IgD-negative memory B cell (primary cell): ENCODE data around the gene MECP2. TPM values are rescaled to one million over a fixed set of nuclear protein-coding genes. Genes with fewer than 3 reads are reported as not detected.

Source experiments
- H3K27ac Mint-ChIP-seq, 3 donors: one replicate each; pipeline ENCODE4 v1.8.0; 2020 to 2022; ENCODE audit warnings: mild to moderate bottlenecking in 3 of 3, mixed read lengths in 3 of 3, moderate library complexity in 1 of 3
- H3K27me3 Mint-ChIP-seq: one replicate; pipeline ENCODE4 v1.8.0; 2021; ENCODE audit warnings: mixed read lengths
- H3K36me3 Mint-ChIP-seq: one replicate; pipeline ENCODE4 v1.8.0; 2020; ENCODE audit warnings: mild to moderate bottlenecking, mixed read lengths
- H3K4me1 Mint-ChIP-seq, 3 donors: one replicate each; pipeline ENCODE4 v1.8.0; 2020 to 2022; ENCODE audit warnings: mixed read lengths in 3 of 3, mild to moderate bottlenecking in 1 of 3
- H3K4me3 Mint-ChIP-seq, 4 donors: one replicate each; pipeline ENCODE4 v1.8.0; 2020 to 2022; ENCODE audit warnings: mild to moderate bottlenecking in 4 of 4, mixed read lengths in 4 of 4, moderate library complexity in 3 of 4
- H3K9me3 Mint-ChIP-seq, 3 donors: one replicate each; pipeline ENCODE4 v1.8.0; 2020 to 2021; ENCODE audit warnings: mixed read lengths in 3 of 3, mild to moderate bottlenecking in 1 of 3
- polyA plus RNA-seq: library from polyadenylated mRNA; unstranded; fragments of 300-500 nt; fragmentation: Illumina TruSeq; gene quantifications from one replicate; pipeline ENCODE4 v1.2.3, GENCODE V29; 2021

MECP2 gene
- polyA plus RNA-seq, 1 donor from 2014 or later = 20.0 TPM

DNA sequence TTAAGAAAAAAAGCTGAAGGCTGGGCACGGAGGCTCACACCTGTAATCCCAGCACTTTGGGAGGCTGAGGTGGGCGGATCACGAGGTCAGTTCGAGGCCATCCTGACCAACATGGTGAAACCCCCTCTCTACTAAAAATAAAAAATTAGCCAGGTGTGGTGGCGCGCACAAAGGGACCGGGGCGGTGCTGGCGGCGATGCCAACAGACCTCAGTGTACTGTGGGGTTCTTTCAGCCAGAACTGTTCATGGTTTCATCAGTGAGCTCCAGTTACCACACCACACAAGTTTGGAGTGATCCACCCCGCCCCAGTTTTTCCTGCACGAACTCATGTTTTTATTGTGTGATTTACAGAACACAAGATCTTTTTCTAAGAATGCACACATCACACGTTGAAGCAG, 56.7 kb downstream of the MECP2 start:
- peak overlapping the region in 1 of 4 donors; percentile 8 for H3K4me3 Mint-ChIP-seq
- no peaks in the 10 kb centered on the region for H3K9me3 Mint-ChIP-seq
- H3K36me3 Mint-ChIP-seq = no peaks in the 10 kb centered on the region
- peaks cover 0 to 19% (median 13%) of the 10 kb centered on the region in 3 donors for H3K4me1 Mint-ChIP-seq
- H3K27ac Mint-ChIP-seq = peak overlapping the region in 1 of 3 donors; percentile 32
- H3K27me3 Mint-ChIP-seq = no peaks in the 10 kb centered on the region

DNA sequence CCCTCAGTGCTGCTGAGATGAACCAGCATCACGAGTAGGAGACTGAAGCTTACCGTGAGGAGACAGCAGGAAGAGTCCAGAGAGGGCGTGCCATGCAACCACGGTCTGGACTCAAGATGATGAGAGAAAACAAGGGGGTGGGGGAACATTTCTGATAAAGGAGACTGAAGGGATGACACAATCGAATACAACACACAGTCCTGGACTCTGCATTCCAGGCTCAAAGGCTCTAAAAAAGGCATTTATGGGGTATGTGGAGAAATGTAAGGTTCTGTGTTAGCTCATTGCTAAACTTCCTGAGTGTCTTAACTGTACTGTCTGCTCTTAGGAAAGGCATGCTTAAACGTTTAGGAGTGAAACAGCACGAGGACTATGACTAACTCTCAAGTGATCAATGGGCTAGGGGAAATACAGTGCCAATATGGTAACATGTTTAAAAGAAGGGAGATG, 57.2 kb downstream of the MECP2 start:
- H3K4me1 Mint-ChIP-seq = peaks cover 0 to 19% (median 13%) of the 10 kb centered on the region in 3 donors
- H3K27ac Mint-ChIP-seq = peak overlapping the region in 1 of 3 donors; percentile 24
- no peak overlapping the region for H3K4me3 Mint-ChIP-seq
- H3K9me3 Mint-ChIP-seq = no peaks in the 10 kb centered on the region
- H3K36me3 Mint-ChIP-seq = no peaks in the 10 kb centered on the region
- H3K27me3 Mint-ChIP-seq = no peaks in the 10 kb centered on the region

DNA sequence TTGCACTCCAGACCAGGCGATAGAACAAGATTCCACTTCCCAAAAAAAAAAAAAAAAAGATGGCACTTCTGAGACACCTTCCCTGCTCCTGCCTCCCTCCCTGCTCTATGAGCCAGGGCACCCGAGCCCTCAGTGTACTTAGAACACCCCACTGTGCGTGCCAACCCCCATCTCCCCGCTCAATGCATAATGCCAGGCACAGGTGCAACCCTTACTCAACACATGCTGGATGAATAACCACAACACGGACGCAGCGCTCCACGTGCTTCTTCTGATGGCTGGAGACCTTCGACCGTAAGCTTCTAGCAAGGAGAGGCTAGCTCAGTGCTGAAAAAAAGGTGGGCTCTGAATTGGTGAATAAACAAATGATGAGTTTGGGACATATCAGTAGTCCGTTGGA, 57.9 kb downstream of the MECP2 start:
- Mint-ChIP-seq H3K4me1 (peaks cover 0 to 19% (median 13%) of the 10 kb centered on the region in 3 donors), H3K4me3 (no peak overlapping the region), H3K27ac (peak overlapping the region in 1 of 3 donors; percentile 20), H3K9me3 (no peaks in the 10 kb centered on the region), H3K27me3 (no peaks in the 10 kb centered on the region), H3K36me3 (no peaks in the 10 kb centered on the region)

DNA sequence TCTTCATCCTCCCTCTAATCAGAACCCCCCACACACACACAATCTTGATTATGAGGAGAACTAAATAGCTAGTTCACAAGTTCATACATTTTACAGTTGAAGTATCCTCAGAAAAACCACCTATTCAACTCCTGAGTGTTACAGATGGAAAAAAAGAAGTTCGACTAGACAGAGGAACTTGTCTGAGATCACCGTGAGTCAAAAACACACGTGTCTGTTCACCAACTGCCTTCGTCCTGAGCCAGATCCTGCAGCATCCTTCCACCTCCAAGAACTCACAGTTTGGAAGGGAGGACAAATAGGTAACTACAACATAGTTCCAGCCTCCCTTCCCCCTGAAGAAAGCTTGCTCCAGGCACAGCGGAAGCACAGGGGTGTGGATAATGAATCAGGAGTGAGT, 58.9 kb downstream of the MECP2 start:
- peaks cover 0 to 19% (median 15%) of the 10 kb centered on the region in 3 donors for H3K4me1 Mint-ChIP-seq
- H3K9me3 Mint-ChIP-seq = no peaks in the 10 kb centered on the region
- peak overlapping the region in 1 of 3 donors; percentile 31 for H3K27ac Mint-ChIP-seq
- H3K27me3 Mint-ChIP-seq = no peaks in the 10 kb centered on the region
- peak overlapping the region in 1 of 4 donors; percentile 17 for H3K4me3 Mint-ChIP-seq
- H3K36me3 Mint-ChIP-seq = no peaks in the 10 kb centered on the region

DNA sequence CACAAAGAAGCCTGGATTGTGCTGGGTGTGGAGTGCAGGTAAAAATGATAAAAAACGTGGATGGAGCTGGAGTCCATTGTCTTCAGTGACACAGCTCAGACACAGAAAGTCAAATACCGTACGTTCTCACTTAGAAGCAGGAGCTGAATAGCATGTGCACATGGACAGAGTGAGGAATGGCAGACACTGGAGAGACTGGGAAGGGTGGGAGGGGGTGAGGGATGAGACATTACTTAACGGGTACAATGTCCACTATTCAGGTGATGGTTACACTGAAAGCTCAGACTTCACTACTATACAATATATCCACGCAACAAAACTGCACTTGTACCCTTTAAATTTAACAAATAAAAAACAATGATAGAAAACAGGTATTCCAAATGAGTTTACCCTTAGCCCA, 59.8 kb downstream of the MECP2 start:
- Mint-ChIP-seq H3K4me3 (peak overlapping the region in 1 of 4 donors; percentile 12), H3K27ac (no peak overlapping the region), H3K4me1 (peaks cover 0 to 19% (median 15%) of the 10 kb centered on the region in 3 donors), H3K27me3 (no peaks in the 10 kb centered on the region), H3K9me3 (no peaks in the 10 kb centered on the region), H3K36me3 (no peaks in the 10 kb centered on the region)

DNA sequence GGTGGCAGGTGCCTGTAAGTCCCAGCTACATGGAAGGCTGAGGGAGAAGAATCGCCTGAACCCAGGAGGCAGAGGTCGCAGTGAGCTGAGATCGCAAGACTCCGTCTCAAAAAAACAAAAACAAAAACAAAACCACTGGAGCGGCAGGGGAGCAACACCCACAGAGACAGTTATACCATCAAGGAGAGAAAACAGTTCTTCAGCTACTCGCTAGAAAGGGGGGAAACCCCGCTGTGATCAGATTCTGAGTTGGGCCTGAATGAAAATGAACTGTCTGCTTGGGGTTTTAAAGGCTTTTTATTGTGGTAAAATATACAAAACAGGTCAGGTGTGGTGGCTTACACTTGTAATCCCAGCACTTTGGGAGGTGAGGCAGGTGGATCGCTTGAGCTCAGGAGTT, 61.0 kb downstream of the MECP2 start:
- Mint-ChIP-seq H3K27me3 (no peaks in the 10 kb centered on the region), H3K27ac (peak overlapping the region in 1 of 3 donors; percentile 95), H3K36me3 (no peaks in the 10 kb centered on the region), H3K4me3 (no peak overlapping the region), H3K4me1 (peaks cover 0 to 17% (median 15%) of the 10 kb centered on the region in 3 donors), H3K9me3 (no peaks in the 10 kb centered on the region)

DNA sequence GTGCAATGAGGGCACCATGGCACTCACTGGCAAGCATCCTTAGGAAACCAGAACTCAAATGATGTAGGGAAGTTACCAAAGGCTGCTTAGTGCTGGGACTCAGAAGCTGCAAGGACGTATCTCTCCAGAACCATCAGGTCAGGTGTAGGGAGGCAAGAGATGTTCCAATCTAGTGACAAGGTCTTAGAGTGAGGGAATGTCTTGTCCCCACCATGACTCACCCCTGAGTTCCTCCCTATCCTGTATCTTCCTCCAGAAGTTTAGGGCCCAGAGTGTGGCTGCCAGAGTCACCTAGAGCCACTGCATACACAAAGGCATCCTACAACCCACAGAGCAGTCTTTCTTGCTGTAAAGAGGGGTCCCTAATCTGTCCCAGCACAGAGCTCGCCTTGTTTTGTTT, 63.7 kb downstream of the MECP2 start:
- Mint-ChIP-seq H3K9me3 (no peaks in the 10 kb centered on the region), H3K36me3 (peaks cover 2% of the 10 kb centered on the region), H3K27me3 (peaks cover under 1% of the 10 kb centered on the region), H3K27ac (no peak overlapping the region), H3K4me3 (no peak overlapping the region), H3K4me1 (peaks cover 0 to 11% (median 5%) of the 10 kb centered on the region in 3 donors)

DNA sequence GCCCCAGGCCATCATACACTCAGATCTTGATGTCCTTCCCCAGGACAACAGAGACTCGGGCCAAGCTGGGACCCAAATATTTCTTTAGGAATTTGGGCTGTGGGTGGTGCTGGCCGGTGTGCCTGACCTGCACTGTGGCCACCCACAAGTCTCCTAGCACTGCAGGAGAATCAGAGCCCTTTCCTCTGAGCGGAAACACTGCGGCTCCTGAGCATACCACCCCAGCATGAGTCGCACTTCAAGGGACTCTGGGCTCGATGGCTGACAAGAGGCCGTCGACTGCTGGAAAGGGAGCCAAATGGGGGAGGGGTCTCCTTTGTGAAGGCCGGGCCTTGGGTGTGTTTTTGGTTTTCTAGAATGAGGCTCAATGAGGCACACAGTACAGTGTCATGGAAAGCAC, 64.9 kb downstream of the MECP2 start:
- no peak overlapping the region for H3K27ac Mint-ChIP-seq
- peaks cover 0 to 8% (median 6%) of the 10 kb centered on the region in 3 donors for H3K4me1 Mint-ChIP-seq
- H3K27me3 Mint-ChIP-seq = peaks cover 2% of the 10 kb centered on the region
- peaks cover 2% of the 10 kb centered on the region for H3K36me3 Mint-ChIP-seq
- no peak overlapping the region for H3K4me3 Mint-ChIP-seq
- H3K9me3 Mint-ChIP-seq = no peaks in the 10 kb centered on the region

DNA sequence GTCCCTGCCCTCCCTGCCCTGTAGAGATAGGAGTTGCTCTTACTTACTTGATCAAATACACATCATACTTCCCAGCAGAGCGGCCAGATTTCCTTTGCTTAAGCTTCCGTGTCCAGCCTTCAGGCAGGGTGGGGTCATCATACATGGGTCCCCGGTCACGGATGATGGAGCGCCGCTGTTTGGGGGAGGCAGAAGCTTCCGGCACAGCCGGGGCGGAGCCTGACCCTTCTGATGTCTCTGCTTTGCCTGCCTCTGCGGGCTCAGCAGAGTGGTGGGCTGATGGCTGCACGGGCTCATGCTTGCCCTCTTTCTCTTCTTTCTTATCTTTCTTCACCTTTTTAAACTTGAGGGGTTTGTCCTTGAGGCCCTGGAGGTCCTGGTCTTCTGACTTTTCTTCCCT, 65.4 kb downstream of the MECP2 start:
- peak overlapping the region in 2 of 3 donors; percentile 50 to 78 for H3K27ac Mint-ChIP-seq

DNA sequence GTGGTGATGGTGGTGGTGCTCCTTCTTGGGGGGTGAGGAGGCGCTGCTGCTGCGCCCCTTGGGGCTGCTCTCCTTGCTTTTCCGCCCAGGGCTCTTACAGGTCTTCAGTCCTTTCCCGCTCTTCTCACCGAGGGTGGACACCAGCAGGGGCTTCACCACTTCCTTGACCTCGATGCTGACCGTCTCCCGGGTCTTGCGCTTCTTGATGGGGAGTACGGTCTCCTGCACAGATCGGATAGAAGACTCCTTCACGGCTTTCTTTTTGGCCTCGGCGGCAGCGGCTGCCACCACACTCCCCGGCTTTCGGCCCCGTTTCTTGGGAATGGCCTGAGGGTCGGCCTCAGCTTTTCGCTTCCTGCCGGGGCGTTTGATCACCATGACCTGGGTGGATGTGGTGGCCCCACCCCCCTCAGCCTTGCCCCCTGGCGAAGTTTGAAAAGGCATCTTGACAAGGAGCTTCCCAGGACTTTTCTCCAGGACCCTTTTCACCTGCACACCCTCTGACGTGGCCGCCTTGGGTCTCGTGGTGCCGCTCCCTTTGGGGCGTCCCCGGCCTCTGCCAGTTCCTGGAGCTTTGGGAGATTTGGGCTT, 66.7 kb downstream of the MECP2 start:
- Mint-ChIP-seq H3K36me3 (peaks cover 2% of the 10 kb centered on the region), H3K27ac (no peak overlapping the region), H3K4me1 (peaks cover 0 to 2% (median 2%) of the 10 kb centered on the region in 3 donors), H3K4me3 (no peak overlapping the region), H3K27me3 (peaks cover 2% of the 10 kb centered on the region), H3K9me3 (no peaks in the 10 kb centered on the region)

More for the DNA sequence above, 65.4 kb downstream of the MECP2 start:
- no peaks in the 10 kb centered on the region for H3K9me3 Mint-ChIP-seq
- H3K4me1 Mint-ChIP-seq = peaks cover 0 to 8% (median 6%) of the 10 kb centered on the region in 3 donors
- H3K4me3 Mint-ChIP-seq = no peak overlapping the region
- H3K36me3 Mint-ChIP-seq = peaks cover 2% of the 10 kb centered on the region
- H3K27me3 Mint-ChIP-seq = peaks cover 2% of the 10 kb centered on the region

DNA sequence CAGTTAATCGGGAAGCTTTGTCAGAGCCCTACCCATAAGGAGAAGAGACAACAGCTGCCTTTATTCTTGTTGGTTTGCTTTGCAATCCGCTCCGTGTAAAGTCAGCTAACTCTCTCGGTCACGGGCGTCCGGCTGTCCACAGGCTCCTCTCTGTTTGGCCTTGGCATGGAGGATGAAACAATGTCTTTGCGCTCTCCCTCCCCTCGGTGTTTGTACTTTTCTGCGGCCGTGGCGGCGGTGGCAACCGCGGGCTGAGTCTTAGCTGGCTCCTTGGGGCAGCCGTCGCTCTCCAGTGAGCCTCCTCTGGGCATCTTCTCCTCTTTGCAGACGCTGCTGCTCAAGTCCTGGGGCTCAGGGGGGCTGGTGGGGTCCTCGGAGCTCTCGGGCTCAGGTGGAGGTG, 67.3 kb downstream of the MECP2 start:
- H3K4me1 Mint-ChIP-seq = peaks cover 0 to 2% (median 2%) of the 10 kb centered on the region in 3 donors
- no peak overlapping the region for H3K4me3 Mint-ChIP-seq
- peaks cover 2% of the 10 kb centered on the region for H3K36me3 Mint-ChIP-seq
- no peaks in the 10 kb centered on the region for H3K9me3 Mint-ChIP-seq
- peaks cover 2% of the 10 kb centered on the region for H3K27me3 Mint-ChIP-seq
- no peak overlapping the region for H3K27ac Mint-ChIP-seq

DNA sequence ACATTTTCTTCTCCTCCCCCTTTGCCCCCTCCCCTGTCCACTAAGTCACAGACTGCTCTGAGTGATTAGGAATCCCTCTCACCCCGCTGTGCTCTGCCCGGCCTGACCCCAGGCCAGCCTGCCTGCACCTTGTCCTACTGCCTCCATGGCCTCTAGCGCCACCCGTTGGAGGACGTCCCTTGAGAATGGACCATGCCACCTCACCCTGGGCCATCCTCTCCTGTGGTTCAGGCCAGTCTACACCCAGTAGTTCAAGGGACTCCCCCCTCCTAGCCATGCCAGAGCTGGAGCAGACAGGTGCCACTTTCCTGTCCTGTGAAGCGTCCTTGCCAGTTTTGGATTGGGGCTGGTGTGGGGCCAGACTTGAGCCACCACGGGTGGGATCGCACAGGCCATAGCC, 68.1 kb downstream of the MECP2 start:
- Mint-ChIP-seq H3K4me3 (peak overlapping the region in 1 of 4 donors; percentile 1), H3K9me3 (no peaks in the 10 kb centered on the region), H3K27ac (peak overlapping the region in 1 of 3 donors; percentile 27), H3K4me1 (peaks cover 0 to 2% (median 2%) of the 10 kb centered on the region in 3 donors), H3K36me3 (peaks cover 2% of the 10 kb centered on the region), H3K27me3 (peaks cover 4% of the 10 kb centered on the region)

DNA sequence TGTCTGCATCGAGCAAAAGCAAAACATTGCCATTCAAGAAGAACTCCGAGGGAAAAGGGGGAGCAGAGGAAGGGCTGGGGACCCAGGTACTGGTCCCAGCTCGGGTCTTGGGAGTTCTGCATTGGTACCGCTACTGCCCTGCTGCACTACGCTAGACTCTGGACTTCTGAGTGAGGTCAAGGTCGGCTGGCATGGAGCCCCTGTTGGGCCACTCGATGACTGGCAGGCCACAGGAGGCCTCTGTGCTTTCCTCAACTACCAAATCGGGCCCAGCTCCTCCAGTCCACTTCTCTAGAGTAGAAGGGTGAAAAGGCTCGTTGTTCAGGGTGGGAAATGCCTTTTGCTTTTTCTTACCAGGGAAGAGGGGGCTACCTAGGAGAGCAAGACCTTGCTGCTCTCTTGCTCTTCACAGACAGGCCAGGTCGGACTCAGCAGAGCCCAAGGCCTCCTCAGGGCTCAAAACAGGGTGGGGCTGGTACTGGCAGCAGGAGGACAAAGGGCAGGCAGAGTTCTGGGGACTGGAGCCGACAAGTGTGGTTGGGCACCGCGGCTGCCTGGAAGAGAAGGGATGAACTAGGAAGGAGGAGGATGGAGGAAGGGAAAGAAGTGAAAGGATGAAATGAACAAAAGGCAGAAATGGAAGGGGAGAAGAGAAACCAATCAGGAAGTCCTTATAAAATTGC, 68.9 kb downstream of the MECP2 start:
- Mint-ChIP-seq H3K27ac (no peak overlapping the region), H3K4me3 (no peak overlapping the region), H3K27me3 (peaks cover 4% of the 10 kb centered on the region), H3K4me1 (peaks cover 0 to 2% (median 0%) of the 10 kb centered on the region in 3 donors), H3K36me3 (peaks cover 2% of the 10 kb centered on the region), H3K9me3 (no peaks in the 10 kb centered on the region)

DNA sequence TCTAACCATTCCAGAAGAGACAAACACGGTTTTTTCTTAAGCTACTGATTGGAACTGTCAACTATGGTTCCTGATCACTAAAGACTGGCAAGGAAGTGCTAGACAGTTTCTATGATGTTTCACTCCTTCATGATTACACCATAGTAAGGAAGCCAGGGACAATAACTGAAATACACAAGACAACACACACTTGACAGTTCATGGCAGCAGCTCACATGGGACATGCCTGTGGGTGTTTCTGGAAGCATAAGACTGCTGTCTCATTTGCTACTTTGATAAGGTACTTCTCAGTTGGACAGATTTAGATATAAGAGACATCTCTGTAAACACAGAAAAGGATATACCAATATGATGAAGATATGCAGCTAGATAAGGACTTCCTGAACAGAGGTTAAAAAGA, 69.5 kb downstream of the MECP2 start:
- Mint-ChIP-seq H3K9me3 (no peaks in the 10 kb centered on the region), H3K27ac (peak overlapping the region in 1 of 3 donors; percentile 31), H3K4me1 (peaks cover 0 to 4% (median 2%) of the 10 kb centered on the region in 3 donors), H3K27me3 (peaks cover 4% of the 10 kb centered on the region), H3K4me3 (no peak overlapping the region), H3K36me3 (peaks cover 3% of the 10 kb centered on the region)

DNA sequence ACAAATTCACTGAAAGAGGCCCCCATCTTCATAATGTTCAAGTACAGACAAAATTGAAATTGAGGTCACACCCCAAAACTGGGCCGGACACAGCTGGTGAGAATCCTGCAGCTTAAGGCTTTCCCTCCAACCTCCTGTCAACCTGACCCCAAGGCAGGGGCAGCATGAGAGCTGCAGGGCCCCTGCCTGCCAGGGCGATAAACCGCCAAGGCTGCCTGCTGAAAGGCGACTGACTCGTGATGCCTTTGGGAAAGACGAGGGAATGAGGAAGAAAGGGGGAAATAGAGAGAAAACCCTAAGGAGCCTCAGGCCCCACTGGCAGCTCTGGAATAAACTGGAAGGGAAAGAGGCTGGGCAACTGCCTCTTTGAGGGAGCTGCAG, 70.5 kb downstream of the MECP2 start:
- Mint-ChIP-seq H3K4me1 (peaks cover 0 to 5% (median 4%) of the 10 kb centered on the region in 3 donors), H3K27ac (no peak overlapping the region), H3K9me3 (no peaks in the 10 kb centered on the region), H3K36me3 (peaks cover 3% of the 10 kb centered on the region), H3K4me3 (no peak overlapping the region), H3K27me3 (peaks cover 4% of the 10 kb centered on the region)
